DND-41 (cell line): ENCODE results near the gene NCOR1.

Experiments
- ATAC-seq: fragments of 200-7000 bp; cut with Tn5 transposase; 3 replicates; pipeline ENCODE4 v1.9.1; 2021; ENCODE audit warnings: low read depth; ENCODE audit not compliant: insufficient read depth
- DNase-seq: peaks from one replicate; pipeline ENCODE4 v3.0.0-alpha.2; 2020
- H2AFZ ChIP-seq: 2 replicates; pipeline ENCODE4 v1.6.0; 2012; ENCODE audit warnings: low read depth, low read length
- H3K27ac ChIP-seq: 2 replicates; pipeline ENCODE4 v1.5.1; 2012; ENCODE audit warnings: low read length, inconsistent platforms
- H3K27me3 ChIP-seq: fragments of 200-600 bp; sonication (generic); 2 replicates; pipeline ENCODE4 v1.6.0; 2012; ENCODE audit warnings: low read length, mild to moderate bottlenecking, inconsistent platforms; ENCODE audit not compliant: insufficient read depth, poor library complexity
- H3K36me3 ChIP-seq: 2 replicates; pipeline ENCODE4 v1.5.1; 2012; ENCODE audit warnings: low read length, inconsistent platforms; ENCODE audit not compliant: insufficient read depth
- H3K4me1 ChIP-seq: 2 replicates; pipeline ENCODE4 v1.5.1; 2012; ENCODE audit warnings: mild to moderate bottlenecking, low read length; ENCODE audit not compliant: insufficient read depth
- H3K4me2 ChIP-seq: 2 replicates; pipeline ENCODE4 v1.6.0; 2012; ENCODE audit warnings: mild to moderate bottlenecking, moderate library complexity, low read length, inconsistent platforms; ENCODE audit not compliant: insufficient read depth
- H3K4me3 ChIP-seq, 2 experiments: fragments of 200-600 bp in 1 of 2; shearing (Covaris generic) in 1 of 2; 2 replicates each; pipeline ENCODE4 v1.5.1; 2012 to 2016; ENCODE audit warnings: inconsistent platforms in 2 of 2, low read length in 2 of 2, mild to moderate bottlenecking in 2 of 2, low read depth in 1 of 2, moderate library complexity in 1 of 2
- H3K79me2 ChIP-seq: 2 replicates; pipeline ENCODE4 v1.6.0; 2012; ENCODE audit warnings: low read length, inconsistent platforms; ENCODE audit not compliant: insufficient read depth
- H3K9ac ChIP-seq: 2 replicates; pipeline ENCODE4 v1.6.0; 2012; ENCODE audit warnings: low read depth, mild to moderate bottlenecking, inconsistent platforms, low read length, moderate library complexity
- H3K9me3 ChIP-seq: 2 replicates; pipeline ENCODE4 v1.5.1; 2012; ENCODE audit warnings: low read length, moderate library complexity, mild to moderate bottlenecking, inconsistent platforms; ENCODE audit not compliant: insufficient read depth, severe bottlenecking
- H4K20me1 ChIP-seq: 2 replicates; pipeline ENCODE4 v1.6.0; 2012; ENCODE audit warnings: low read length; ENCODE audit not compliant: insufficient read depth
- CTCF ChIP-seq: IDR thresholded peaks from 2 replicates; pipeline ENCODE4 v1.5.1; 2012; ENCODE audit warnings: borderline replicate concordance, low read length, moderate library complexity, mild to moderate bottlenecking; ENCODE audit not compliant: poor library complexity, severe bottlenecking; ENCODE audit errors: extremely low read depth
- EZH2 ChIP-seq: IDR thresholded peaks from 3 replicates; pipeline ENCODE4 v1.6.1; 2012; ENCODE audit warnings: borderline replicate concordance, low read depth, mild to moderate bottlenecking, moderate library complexity, low read length, inconsistent platforms; ENCODE audit not compliant: severe bottlenecking

The NCOR1 gene

DNA sequence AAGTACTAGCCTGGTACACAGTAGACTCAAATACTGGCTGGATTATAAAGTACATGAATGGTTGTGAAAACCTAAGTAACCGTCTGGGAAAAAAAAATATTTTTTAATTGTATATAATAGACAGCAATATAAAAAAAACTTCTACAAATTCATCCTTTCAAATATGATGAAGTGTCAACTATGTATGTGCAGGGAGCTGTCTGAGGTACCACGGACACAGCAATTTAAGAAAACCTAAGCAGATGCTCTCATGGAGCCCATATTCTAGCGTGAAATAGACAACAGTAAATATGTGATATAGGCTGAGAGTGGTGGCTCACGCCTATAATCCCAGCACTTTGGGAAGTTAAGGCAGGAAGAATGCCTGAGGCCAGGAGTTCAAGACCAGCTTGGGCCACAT lies 111.1 kb downstream of the NCOR1 start:
- ATAC-seq (no peak), DNase-seq (no peak)
- no peaks in the 10 kb centered on the region for H3K9me3 ChIP-seq
- no peak overlapping the region for H2AFZ ChIP-seq
- no peak overlapping the region for H3K4me3 ChIP-seq
- TF ChIP-seq EZH2, result no peak
- TF ChIP-seq CTCF, result no peak
- H3K9ac ChIP-seq, result no peak overlapping the region
- no peak overlapping the region for H3K4me2 ChIP-seq
- H3K27ac ChIP-seq, result no peak overlapping the region
- H4K20me1 ChIP-seq, result no peaks in the 10 kb centered on the region
- no peaks in the 10 kb centered on the region for H3K79me2 ChIP-seq
- no peaks in the 10 kb centered on the region for H3K4me1 ChIP-seq
- peaks cover 67% of the 10 kb centered on the region for H3K36me3 ChIP-seq
- no peaks in the 10 kb centered on the region for H3K27me3 ChIP-seq

DNA sequence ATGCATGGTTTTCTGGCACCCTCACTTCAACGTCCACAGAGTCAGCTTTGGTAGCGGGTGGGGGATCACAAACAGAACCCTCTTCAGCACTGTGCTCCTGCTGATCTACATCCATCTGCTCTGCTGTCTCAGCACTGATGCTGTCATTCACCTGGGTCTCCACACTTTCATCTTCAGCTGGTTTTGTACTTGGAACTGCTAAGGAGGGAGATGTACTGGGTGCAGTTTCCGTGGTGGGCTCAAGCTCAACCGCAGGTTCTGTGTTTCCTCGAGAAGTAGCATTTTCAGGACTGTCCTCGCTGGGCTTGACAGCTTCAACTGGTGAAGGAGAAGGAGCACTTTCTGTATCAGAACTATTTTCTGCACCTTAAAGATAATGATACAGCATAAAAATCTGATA lies 113.9 kb downstream of the NCOR1 start:
- DNase-seq, result no peak
- Histone ChIP-seq H3K4me2 (no peak overlapping the region), H3K9ac (no peak overlapping the region), H3K4me3 (no peak overlapping the region), H3K9me3 (no peaks in the 10 kb centered on the region), H3K79me2 (no peaks in the 10 kb centered on the region), H3K27me3 (no peaks in the 10 kb centered on the region), H3K36me3 (peaks cover 76% of the 10 kb centered on the region), H4K20me1 (no peaks in the 10 kb centered on the region), H2AFZ (no peak overlapping the region), H3K27ac (no peak overlapping the region), H3K4me1 (no peaks in the 10 kb centered on the region)
- TF ChIP-seq EZH2, result no peak
- TF ChIP-seq CTCF, result no peak
- ATAC-seq, result no peak

DNA sequence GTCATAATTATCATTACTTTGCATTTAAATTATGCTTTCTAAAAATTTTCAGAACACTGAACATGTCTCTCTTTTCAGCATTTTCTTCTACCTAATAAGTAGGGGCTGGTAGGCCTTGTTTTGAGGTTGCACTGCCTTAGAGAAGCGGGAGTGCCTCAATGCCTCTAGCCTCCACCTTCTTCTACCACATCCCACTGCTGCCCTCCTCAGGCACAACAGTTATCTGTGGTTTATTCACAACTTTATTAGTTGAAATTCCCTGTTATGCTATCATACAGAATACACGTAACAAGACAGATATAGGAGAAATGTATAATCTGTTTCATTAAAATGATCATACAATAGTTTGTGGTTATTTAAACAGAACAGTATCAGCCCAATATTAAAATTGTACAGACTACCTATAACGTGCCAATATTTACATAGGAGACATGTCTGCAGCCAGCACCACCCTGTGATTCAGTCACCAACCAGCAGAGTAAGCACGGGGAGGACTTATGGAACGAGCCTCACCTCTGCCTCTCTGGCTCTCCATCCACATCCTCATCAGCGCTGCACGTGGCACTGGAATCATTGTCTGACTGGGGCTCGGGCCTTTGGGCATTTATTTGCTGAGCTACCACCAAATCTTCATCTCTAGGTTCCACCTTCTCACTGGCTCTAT lies 114.5 kb downstream of the NCOR1 start:
- no peaks in the 10 kb centered on the region for H3K79me2 ChIP-seq
- H3K36me3 ChIP-seq, result peaks cover 76% of the 10 kb centered on the region
- no peak overlapping the region for H3K9ac ChIP-seq
- H3K4me3 ChIP-seq, result no peak overlapping the region
- H3K4me2 ChIP-seq, result no peak overlapping the region
- no peak overlapping the region for H3K27ac ChIP-seq
- H3K9me3 ChIP-seq, result no peaks in the 10 kb centered on the region
- no peaks in the 10 kb centered on the region for H4K20me1 ChIP-seq
- H3K27me3 ChIP-seq, result no peaks in the 10 kb centered on the region
- H2AFZ ChIP-seq, result no peak overlapping the region
- ATAC-seq (no peak), DNase-seq (no peak)
- no peaks in the 10 kb centered on the region for H3K4me1 ChIP-seq
- TF ChIP-seq CTCF, result no peak
- TF ChIP-seq EZH2, result no peak

GRCh38 chr17:16091773-16092172 lies 123.6 kb downstream of the NCOR1 start:
- TF ChIP-seq EZH2, result no peak
- TF ChIP-seq CTCF, result no peak
- Histone ChIP-seq H3K36me3 (peaks cover 59% of the 10 kb centered on the region), H3K79me2 (no peaks in the 10 kb centered on the region), H3K9ac (no peak overlapping the region), H3K9me3 (no peaks in the 10 kb centered on the region), H3K27me3 (no peaks in the 10 kb centered on the region), H3K4me1 (no peaks in the 10 kb centered on the region), H4K20me1 (no peaks in the 10 kb centered on the region), H3K4me3 (no peak overlapping the region), H3K27ac (no peak overlapping the region), H2AFZ (no peak overlapping the region), H3K4me2 (no peak overlapping the region)
- ATAC-seq (no peak), DNase-seq (no peak)
